HL-60 (cell line): ENCODE measurements around the gene CST9L.

ENCODE experiments used
- DNase-seq, 2 experiments: peaks; one replicate each; pipeline ENCODE4 v3.0.0-alpha.2; 2010 to 2020; ENCODE audit warnings: low read depth in 1 of 2, low spot score in 1 of 2
- H3K27ac ChIP-seq: fragments of 250-450 bp; sonication (Bioruptor Pico); replicated peaks from 2 replicates; pipeline ENCODE4 v1.5.1; 2020; ENCODE audit warnings: mild to moderate bottlenecking, moderate library complexity
- H3K27me3 ChIP-seq: fragments of 250-450 bp; sonication (Bioruptor Pico); 2 replicates; pipeline ENCODE4 v1.5.1; 2021; ENCODE audit warnings: mild to moderate bottlenecking, moderate library complexity; ENCODE audit not compliant: insufficient read depth, poor library complexity, severe bottlenecking
- H3K4me3 ChIP-seq: replicated peaks from 2 replicates; pipeline ENCODE4 v1.5.1; 2011; ENCODE audit warnings: mild to moderate bottlenecking, control low read depth, low read length; ENCODE audit not compliant: insufficient read depth
- GABPA ChIP-seq: IDR thresholded peaks from 2 replicates; pipeline ENCODE4 v1.6.1; 2012; ENCODE audit warnings: low read depth
- POLR2AphosphoS5 ChIP-seq: IDR thresholded peaks from 2 replicates; pipeline ENCODE4 v1.6.1; 2012; ENCODE audit warnings: low read depth
- SPI1 ChIP-seq: IDR thresholded peaks from 2 replicates; pipeline ENCODE4 v1.6.1; 2012; ENCODE audit warnings: low read depth, mild to moderate bottlenecking, borderline replicate concordance
- TF ChIP-seq, protein P1 (sequence below): IDR thresholded peaks from one replicate; pipeline ENCODE4 v1.5.1; 2011; ENCODE audit warnings: low read length, control low read depth, inconsistent platforms; ENCODE audit not compliant: insufficient read depth
- TF ChIP-seq, protein P2 (sequence below): IDR thresholded peaks from 2 replicates; pipeline ENCODE4 v1.6.1; 2012; ENCODE audit warnings: low read depth; ENCODE audit not compliant: insufficient replicate concordance

Gene CST9L

DNA sequence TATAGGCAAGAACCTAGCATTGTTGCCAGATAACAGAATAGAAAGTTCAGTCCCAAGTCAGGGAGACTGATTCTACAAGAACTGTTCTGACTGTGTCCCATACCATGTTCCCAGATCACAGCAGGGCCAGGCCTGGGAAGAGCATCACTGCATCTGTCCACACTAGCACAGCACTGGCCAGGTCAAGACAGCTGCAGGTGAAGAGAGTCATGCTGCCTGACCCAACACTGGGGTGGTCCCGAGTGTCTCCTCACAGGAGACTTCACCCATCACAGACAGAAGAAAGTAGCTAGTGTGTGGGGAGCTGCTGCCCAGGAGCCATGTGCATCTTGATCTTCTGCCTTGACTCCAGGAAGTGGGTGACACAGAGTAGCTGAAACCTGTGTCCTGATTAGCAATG, 1.3 kb upstream of the CST9L start:
- TF ChIP-seq, protein P1, sequence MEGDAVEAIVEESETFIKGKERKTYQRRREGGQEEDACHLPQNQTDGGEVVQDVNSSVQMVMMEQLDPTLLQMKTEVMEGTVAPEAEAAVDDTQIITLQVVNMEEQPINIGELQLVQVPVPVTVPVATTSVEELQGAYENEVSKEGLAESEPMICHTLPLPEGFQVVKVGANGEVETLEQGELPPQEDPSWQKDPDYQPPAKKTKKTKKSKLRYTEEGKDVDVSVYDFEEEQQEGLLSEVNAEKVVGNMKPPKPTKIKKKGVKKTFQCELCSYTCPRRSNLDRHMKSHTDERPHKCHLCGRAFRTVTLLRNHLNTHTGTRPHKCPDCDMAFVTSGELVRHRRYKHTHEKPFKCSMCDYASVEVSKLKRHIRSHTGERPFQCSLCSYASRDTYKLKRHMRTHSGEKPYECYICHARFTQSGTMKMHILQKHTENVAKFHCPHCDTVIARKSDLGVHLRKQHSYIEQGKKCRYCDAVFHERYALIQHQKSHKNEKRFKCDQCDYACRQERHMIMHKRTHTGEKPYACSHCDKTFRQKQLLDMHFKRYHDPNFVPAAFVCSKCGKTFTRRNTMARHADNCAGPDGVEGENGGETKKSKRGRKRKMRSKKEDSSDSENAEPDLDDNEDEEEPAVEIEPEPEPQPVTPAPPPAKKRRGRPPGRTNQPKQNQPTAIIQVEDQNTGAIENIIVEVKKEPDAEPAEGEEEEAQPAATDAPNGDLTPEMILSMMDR, result no peak
- TF ChIP-seq, protein P2, sequence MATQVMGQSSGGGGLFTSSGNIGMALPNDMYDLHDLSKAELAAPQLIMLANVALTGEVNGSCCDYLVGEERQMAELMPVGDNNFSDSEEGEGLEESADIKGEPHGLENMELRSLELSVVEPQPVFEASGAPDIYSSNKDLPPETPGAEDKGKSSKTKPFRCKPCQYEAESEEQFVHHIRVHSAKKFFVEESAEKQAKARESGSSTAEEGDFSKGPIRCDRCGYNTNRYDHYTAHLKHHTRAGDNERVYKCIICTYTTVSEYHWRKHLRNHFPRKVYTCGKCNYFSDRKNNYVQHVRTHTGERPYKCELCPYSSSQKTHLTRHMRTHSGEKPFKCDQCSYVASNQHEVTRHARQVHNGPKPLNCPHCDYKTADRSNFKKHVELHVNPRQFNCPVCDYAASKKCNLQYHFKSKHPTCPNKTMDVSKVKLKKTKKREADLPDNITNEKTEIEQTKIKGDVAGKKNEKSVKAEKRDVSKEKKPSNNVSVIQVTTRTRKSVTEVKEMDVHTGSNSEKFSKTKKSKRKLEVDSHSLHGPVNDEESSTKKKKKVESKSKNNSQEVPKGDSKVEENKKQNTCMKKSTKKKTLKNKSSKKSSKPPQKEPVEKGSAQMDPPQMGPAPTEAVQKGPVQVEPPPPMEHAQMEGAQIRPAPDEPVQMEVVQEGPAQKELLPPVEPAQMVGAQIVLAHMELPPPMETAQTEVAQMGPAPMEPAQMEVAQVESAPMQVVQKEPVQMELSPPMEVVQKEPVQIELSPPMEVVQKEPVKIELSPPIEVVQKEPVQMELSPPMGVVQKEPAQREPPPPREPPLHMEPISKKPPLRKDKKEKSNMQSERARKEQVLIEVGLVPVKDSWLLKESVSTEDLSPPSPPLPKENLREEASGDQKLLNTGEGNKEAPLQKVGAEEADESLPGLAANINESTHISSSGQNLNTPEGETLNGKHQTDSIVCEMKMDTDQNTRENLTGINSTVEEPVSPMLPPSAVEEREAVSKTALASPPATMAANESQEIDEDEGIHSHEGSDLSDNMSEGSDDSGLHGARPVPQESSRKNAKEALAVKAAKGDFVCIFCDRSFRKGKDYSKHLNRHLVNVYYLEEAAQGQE, result no peak
- TF ChIP-seq SPI1 (no peak), GABPA (no peak), POLR2AphosphoS5 (no peak)
- Histone ChIP-seq H3K27me3 (no peaks in the 10 kb centered on the region), H3K27ac (no peak overlapping the region), H3K4me3 (no peak overlapping the region)
- no peak for DNase-seq

GRCh38 chr20:23568971-23569330, 667 bp upstream of the CST9L start:
- no peaks in the 10 kb centered on the region for H3K27me3 ChIP-seq
- no peak for DNase-seq

DNA sequence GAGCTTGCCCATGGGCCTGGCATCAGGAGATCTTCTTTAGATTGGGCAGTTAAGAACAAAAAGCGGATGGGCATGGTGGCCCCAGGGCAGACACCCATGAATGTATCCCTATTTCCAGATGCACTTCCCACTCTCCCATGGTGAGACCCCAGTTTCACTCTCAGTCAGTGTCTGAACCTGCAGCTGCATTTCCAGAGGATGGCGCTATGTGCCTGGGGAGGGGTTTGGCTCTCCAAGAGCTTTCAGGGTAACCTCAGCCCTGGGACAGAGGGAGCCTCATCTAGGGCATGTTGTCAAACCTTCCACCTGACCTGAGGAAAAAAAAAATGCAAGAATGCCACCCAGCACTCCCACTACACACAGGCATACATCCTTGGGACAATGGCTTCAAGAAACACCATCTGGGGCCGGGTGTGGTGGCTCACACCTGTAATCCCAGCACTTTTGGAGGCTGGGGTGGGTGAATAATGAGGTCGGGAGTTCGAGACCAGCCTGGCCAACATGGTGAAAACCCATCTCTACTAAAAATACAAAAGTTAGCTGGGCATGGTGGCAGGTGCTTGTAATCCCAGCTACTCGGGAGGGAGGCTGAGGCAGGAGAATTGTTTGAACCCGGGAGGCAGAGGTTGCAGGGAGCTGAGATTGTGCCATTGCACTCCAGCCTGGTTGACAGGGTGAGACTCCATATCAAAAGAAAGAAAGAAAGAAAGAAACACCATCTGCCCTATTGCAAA, 1.9 kb downstream of the CST9L start:
- TF ChIP-seq, protein P2, result no peak
- TF ChIP-seq POLR2AphosphoS5 (no peak), SPI1 (no peak), GABPA (no peak)
- TF ChIP-seq, protein P1, result no peak

More at GRCh38 chr20:23568971-23569330, 667 bp upstream of the CST9L start:
- TF ChIP-seq SPI1 (no peak), POLR2AphosphoS5 (no peak), GABPA (no peak)
- TF ChIP-seq, protein P2, result no peak
- TF ChIP-seq, protein P1, result no peak
- Histone ChIP-seq H3K27ac (no peak overlapping the region), H3K4me3 (no peak overlapping the region)

More for the DNA sequence above, 1.9 kb downstream of the CST9L start:
- Histone ChIP-seq H3K27me3 (no peaks in the 10 kb centered on the region), H3K4me3 (no peak overlapping the region), H3K27ac (no peak overlapping the region)
- DNase-seq, result no peak
